Glutamatergic neuron (in vitro differentiated cells): ENCODE results near the gene GET4. TPM values are rescaled to one million over a fixed set of nuclear protein-coding genes. Genes with fewer than 3 reads are reported as not detected.

Source experiments
- DNase-seq: peaks from one replicate; pipeline ENCODE4 v3.0.0; 2022
- H3K27ac Mint-ChIP-seq: one replicate; pipeline ENCODE4 v1.8.0; 2020; ENCODE audit warnings: mild to moderate bottlenecking, mixed read lengths, inconsistent platforms; ENCODE audit not compliant: unreplicated experiment
- H3K27me3 Mint-ChIP-seq: one replicate; pipeline ENCODE4 v1.8.0; 2020; ENCODE audit warnings: mild to moderate bottlenecking, moderate library complexity, mixed read lengths, inconsistent platforms; ENCODE audit not compliant: unreplicated experiment
- H3K36me3 Mint-ChIP-seq: one replicate; pipeline ENCODE4 v1.8.0; 2020; ENCODE audit warnings: mild to moderate bottlenecking, mixed read lengths, inconsistent platforms; ENCODE audit not compliant: unreplicated experiment
- H3K4me1 Mint-ChIP-seq: one replicate; pipeline ENCODE4 v1.8.0; 2020; ENCODE audit warnings: mild to moderate bottlenecking, low read depth, mixed read lengths, inconsistent platforms; ENCODE audit not compliant: unreplicated experiment
- H3K4me3 Mint-ChIP-seq: one replicate; pipeline ENCODE4 v1.8.0; 2020; ENCODE audit warnings: mild to moderate bottlenecking, mixed read lengths, inconsistent platforms; ENCODE audit not compliant: unreplicated experiment
- H3K9me3 Mint-ChIP-seq: one replicate; pipeline ENCODE4 v1.8.0; 2020; ENCODE audit warnings: mild to moderate bottlenecking, moderate library complexity, mixed read lengths, inconsistent platforms; ENCODE audit not compliant: unreplicated experiment
- total RNA-seq: library from RNA; stranded (reverse); fragmentation: NEBNext Ultra II Directional; extraction: Animal tissue kit (Norgen Biotek cat#: 25700); gene quantifications from one replicate; pipeline ENCODE4 v1.2.1, GENCODE V29; 2021; ENCODE audit not compliant: unreplicated experiment
- TF ChIP-seq, protein P1 (sequence below): fragments of 200-600 bp; sonication (generic); IDR thresholded peaks from one replicate; pipeline ENCODE4 v1.5.0; 2021; ENCODE audit not compliant: partially characterized antibody, unreplicated experiment

Gene GET4
- total RNA-seq, 1 donor from 2014 or later = 70.2 TPM

DNA sequence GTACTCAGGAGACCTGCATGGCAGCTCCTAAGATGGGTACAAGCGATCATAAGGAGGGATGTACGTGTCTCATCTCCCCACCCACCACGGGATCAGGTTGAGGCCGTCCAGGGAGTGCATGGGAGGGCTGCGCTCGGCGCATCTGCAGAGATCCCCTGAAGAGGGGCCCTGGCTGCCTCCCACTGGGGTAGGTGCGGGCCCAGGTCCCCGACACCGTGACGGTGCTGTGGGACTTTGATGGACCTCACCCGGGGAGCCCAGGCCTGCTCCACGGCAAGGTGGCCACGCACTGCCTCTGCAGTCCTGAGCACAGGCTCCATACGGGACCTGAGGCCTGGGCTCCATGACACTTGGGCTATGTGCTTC is 12.7 kb downstream of the GET4 start:
- Mint-ChIP-seq H3K27me3 (peaks cover 23% of the 10 kb centered on the region), H3K9me3 (peaks cover 26% of the 10 kb centered on the region), H3K27ac (no peak overlapping the region), H3K4me3 (no peak overlapping the region), H3K36me3 (no peaks in the 10 kb centered on the region), H3K4me1 (peaks cover 12% of the 10 kb centered on the region)
- TF ChIP-seq, protein P1, sequence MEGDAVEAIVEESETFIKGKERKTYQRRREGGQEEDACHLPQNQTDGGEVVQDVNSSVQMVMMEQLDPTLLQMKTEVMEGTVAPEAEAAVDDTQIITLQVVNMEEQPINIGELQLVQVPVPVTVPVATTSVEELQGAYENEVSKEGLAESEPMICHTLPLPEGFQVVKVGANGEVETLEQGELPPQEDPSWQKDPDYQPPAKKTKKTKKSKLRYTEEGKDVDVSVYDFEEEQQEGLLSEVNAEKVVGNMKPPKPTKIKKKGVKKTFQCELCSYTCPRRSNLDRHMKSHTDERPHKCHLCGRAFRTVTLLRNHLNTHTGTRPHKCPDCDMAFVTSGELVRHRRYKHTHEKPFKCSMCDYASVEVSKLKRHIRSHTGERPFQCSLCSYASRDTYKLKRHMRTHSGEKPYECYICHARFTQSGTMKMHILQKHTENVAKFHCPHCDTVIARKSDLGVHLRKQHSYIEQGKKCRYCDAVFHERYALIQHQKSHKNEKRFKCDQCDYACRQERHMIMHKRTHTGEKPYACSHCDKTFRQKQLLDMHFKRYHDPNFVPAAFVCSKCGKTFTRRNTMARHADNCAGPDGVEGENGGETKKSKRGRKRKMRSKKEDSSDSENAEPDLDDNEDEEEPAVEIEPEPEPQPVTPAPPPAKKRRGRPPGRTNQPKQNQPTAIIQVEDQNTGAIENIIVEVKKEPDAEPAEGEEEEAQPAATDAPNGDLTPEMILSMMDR = no peak
- no peak for DNase-seq

DNA sequence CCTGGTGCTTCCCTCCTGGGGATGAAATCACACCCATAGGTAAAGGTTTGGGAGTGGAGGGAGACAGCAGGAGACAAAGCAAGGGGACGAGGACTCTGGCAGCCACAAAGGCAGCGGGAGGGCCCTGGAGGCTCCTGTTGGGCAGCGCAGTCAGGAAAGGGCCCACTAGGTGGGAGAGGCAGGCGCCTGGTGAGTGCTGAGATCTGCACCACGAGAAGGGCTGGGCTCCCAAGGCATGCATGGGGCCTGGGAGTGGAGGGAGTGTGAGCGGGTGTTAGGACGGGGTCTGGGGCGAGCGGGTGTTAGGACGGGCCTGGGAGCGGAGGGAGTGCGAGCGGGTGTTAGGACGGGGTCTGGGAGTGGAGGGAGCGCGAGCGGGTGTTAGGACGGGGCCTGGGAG is 13.0 kb downstream of the GET4 start:
- Mint-ChIP-seq H3K27ac (no peak overlapping the region), H3K27me3 (peaks cover 23% of the 10 kb centered on the region), H3K9me3 (peaks cover 26% of the 10 kb centered on the region), H3K4me3 (no peak overlapping the region), H3K36me3 (no peaks in the 10 kb centered on the region), H3K4me1 (peaks cover 12% of the 10 kb centered on the region)
- no peak for DNase-seq
- TF ChIP-seq, protein P1 = no peak

DNA sequence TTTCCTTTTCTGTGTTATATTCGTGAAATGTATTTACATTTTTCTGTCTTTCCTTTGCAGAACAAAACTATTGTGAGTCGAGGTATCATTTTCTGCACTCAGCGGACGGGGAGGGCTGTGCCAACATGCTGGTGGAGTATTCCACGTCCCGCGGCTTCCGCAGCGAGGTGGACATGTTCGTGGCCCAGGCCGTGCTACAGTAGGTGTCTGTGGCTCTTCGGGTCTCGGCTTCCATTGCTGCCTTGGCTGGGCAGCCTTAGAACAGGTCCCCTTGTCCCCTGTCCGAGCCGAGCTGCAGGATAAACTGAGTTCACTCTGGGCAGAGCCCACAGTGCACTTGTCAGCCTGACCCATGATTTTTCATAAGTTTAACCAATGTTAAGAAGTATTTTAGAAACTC is 14.5 kb downstream of the GET4 start:
- H3K4me3 Mint-ChIP-seq = no peak overlapping the region
- TF ChIP-seq, protein P1 = no peak
- H3K36me3 Mint-ChIP-seq = no peaks in the 10 kb centered on the region
- no peak for DNase-seq
- peaks cover 5% of the 10 kb centered on the region for H3K4me1 Mint-ChIP-seq
- peaks cover 26% of the 10 kb centered on the region for H3K27me3 Mint-ChIP-seq
- H3K27ac Mint-ChIP-seq = no peak overlapping the region
- H3K9me3 Mint-ChIP-seq = peaks cover 26% of the 10 kb centered on the region

DNA sequence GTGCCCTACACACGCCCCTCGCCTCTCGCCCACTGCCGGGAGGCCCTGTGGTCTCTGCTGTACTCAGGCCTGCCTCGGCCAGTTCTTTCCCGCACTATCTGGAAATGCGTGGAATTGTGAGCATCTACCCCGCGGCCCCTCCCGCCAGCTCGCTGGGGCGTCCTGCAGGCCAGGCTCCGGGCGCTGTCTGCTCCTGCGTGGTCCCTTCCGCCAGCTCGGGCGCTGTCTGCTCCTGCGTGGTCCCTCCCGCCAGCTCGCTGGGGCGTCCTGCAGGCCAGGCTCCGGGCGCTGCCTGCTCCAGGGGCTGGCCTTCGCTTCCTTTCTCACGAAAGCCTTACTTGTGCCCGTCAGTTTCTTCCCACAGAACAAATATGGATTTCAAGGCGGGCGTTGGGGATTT is 14.9 kb downstream of the GET4 start:
- H3K27ac Mint-ChIP-seq = no peak overlapping the region
- no peak for DNase-seq
- H3K4me3 Mint-ChIP-seq = no peak overlapping the region
- H3K4me1 Mint-ChIP-seq = peaks cover 3% of the 10 kb centered on the region
- no peaks in the 10 kb centered on the region for H3K36me3 Mint-ChIP-seq
- peaks cover 30% of the 10 kb centered on the region for H3K27me3 Mint-ChIP-seq
- peaks cover 28% of the 10 kb centered on the region for H3K9me3 Mint-ChIP-seq
- TF ChIP-seq, protein P1 = no peak

DNA sequence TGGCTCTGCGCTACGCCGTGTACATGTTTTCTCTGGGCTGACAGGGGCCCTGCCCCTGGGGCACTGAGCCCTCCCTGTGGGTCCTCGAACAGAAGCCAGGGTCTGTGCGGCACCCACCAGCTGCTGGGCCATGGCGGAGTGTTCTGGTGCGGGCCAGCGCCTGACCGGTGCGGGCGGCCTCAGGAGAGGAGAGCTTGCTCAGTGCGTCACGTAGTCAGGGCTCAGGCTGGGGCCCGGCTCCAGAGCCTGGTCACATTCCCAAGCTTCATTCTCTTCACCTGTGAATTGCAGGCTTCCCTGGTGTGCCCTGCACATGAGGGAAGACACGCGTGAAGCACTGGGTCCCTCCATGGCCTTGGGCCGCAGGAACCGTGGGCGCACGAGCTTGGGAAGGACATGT is 15.5 kb downstream of the GET4 start:
- Mint-ChIP-seq H3K36me3 (no peaks in the 10 kb centered on the region), H3K9me3 (peaks cover 28% of the 10 kb centered on the region), H3K27ac (no peak overlapping the region), H3K27me3 (peaks cover 32% of the 10 kb centered on the region), H3K4me1 (no peaks in the 10 kb centered on the region), H3K4me3 (no peak overlapping the region)
- DNase-seq = no peak
- TF ChIP-seq, protein P1 = no peak
